Osteoblast (primary cell): ENCODE measurements around the gene APBB1IP. TPM values are rescaled to one million over a fixed set of nuclear protein-coding genes. Genes with fewer than 3 reads are reported as not detected.

Source experiments
- DNase-seq: peaks from one replicate; pipeline ENCODE4 v3.0.0; 2011; ENCODE audit warnings: low spot score, mixed read lengths; ENCODE audit not compliant: insufficient read length; ENCODE audit errors: missing footprints
- H2AFZ ChIP-seq: 2 replicates; pipeline ENCODE4 v1.6.0; 2011; ENCODE audit warnings: mild to moderate bottlenecking, low read length
- H3K27ac ChIP-seq: 2 replicates; pipeline ENCODE4 v1.5.1; 2011; ENCODE audit warnings: mild to moderate bottlenecking, low read depth, low read length, moderate library complexity
- H3K27me3 ChIP-seq: 2 replicates; pipeline ENCODE4 v1.6.0; 2012; ENCODE audit warnings: mild to moderate bottlenecking, control low read depth, inconsistent platforms, low read length, moderate library complexity; ENCODE audit not compliant: insufficient read depth
- H3K36me3 ChIP-seq: 2 replicates; pipeline ENCODE4 v1.5.1; 2011; ENCODE audit warnings: mild to moderate bottlenecking, low read length, control low read depth, moderate library complexity; ENCODE audit not compliant: insufficient read depth
- H3K4me1 ChIP-seq: 2 replicates; pipeline ENCODE4 v1.5.1; 2011; ENCODE audit warnings: mild to moderate bottlenecking, low read length, control low read depth, moderate library complexity; ENCODE audit not compliant: insufficient read depth
- H3K4me2 ChIP-seq: 2 replicates; pipeline ENCODE4 v1.6.0; 2011; ENCODE audit warnings: mild to moderate bottlenecking, low read length; ENCODE audit not compliant: insufficient read depth
- H3K4me3 ChIP-seq: fragments of 200-600 bp; sonication (generic); 3 replicates; pipeline ENCODE4 v1.5.1; 2012; ENCODE audit warnings: mild to moderate bottlenecking, low read length, inconsistent platforms; ENCODE audit not compliant: insufficient read depth
- H3K79me2 ChIP-seq: 2 replicates; pipeline ENCODE4 v1.6.0; 2012; ENCODE audit warnings: mild to moderate bottlenecking, low read length, control low read depth, inconsistent platforms; ENCODE audit not compliant: insufficient read depth
- H3K9me3 ChIP-seq: 2 replicates; pipeline ENCODE4 v1.5.1; 2011; ENCODE audit warnings: low read depth, low read length, control low read depth
- H4K20me1 ChIP-seq: 2 replicates; pipeline ENCODE4 v1.6.0; 2012; ENCODE audit warnings: mild to moderate bottlenecking, low read length, control low read depth; ENCODE audit not compliant: insufficient read depth
- total RNA-seq: library from RNA; depleted of rRNA; stranded (reverse); fragments of >200 nt; gene quantifications from 2 replicates; pipeline ENCODE4 v1.2.3, GENCODE V29; 2012
- TF ChIP-seq, protein P1 (sequence below): IDR thresholded peaks from 2 replicates; pipeline ENCODE4 v1.5.1; 2011; ENCODE audit warnings: mild to moderate bottlenecking, low read depth, low read length, moderate library complexity; ENCODE audit errors: extremely low read depth

APBB1IP gene
- total RNA-seq, 1 donor: 14.8 TPM

DNA sequence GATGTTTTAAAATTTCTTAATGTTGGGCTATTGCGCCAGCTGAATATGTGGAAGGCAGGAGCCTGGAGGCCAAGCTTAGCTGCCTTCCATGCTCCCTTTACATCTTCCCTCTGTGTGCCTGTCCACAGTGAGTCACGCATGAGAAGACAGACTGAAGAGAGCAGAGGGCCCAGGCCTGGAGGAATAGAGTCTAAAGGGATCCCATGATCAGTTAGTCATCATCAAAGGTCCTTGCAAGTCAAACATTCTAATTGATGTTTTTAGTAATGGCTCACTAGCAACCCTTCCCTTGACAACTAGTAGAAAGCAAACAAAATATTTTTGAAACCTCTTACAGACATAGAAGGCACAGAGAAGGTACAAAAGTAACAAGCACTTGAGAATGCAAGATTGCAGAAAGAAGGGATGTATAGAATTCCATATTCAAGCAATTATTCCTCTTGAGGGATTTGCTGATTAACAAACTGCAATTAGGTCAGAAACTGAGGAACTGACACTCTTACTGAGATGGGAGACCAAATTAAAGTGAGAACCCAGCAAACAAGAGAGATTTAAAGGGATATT lies 30.7 kb upstream of the APBB1IP start:
- Histone ChIP-seq H4K20me1 (no peaks in the 10 kb centered on the region), H2AFZ (no peak overlapping the region), H3K27ac (peak overlapping the region; percentile 34), H3K79me2 (no peaks in the 10 kb centered on the region), H3K27me3 (no peaks in the 10 kb centered on the region), H3K4me2 (no peak overlapping the region), H3K4me1 (no peaks in the 10 kb centered on the region), H3K9me3 (no peaks in the 10 kb centered on the region), H3K36me3 (no peaks in the 10 kb centered on the region), H3K4me3 (no peak overlapping the region)
- peak; percentile 72 for DNase-seq
- TF ChIP-seq, protein P1, sequence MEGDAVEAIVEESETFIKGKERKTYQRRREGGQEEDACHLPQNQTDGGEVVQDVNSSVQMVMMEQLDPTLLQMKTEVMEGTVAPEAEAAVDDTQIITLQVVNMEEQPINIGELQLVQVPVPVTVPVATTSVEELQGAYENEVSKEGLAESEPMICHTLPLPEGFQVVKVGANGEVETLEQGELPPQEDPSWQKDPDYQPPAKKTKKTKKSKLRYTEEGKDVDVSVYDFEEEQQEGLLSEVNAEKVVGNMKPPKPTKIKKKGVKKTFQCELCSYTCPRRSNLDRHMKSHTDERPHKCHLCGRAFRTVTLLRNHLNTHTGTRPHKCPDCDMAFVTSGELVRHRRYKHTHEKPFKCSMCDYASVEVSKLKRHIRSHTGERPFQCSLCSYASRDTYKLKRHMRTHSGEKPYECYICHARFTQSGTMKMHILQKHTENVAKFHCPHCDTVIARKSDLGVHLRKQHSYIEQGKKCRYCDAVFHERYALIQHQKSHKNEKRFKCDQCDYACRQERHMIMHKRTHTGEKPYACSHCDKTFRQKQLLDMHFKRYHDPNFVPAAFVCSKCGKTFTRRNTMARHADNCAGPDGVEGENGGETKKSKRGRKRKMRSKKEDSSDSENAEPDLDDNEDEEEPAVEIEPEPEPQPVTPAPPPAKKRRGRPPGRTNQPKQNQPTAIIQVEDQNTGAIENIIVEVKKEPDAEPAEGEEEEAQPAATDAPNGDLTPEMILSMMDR: no peak

DNA sequence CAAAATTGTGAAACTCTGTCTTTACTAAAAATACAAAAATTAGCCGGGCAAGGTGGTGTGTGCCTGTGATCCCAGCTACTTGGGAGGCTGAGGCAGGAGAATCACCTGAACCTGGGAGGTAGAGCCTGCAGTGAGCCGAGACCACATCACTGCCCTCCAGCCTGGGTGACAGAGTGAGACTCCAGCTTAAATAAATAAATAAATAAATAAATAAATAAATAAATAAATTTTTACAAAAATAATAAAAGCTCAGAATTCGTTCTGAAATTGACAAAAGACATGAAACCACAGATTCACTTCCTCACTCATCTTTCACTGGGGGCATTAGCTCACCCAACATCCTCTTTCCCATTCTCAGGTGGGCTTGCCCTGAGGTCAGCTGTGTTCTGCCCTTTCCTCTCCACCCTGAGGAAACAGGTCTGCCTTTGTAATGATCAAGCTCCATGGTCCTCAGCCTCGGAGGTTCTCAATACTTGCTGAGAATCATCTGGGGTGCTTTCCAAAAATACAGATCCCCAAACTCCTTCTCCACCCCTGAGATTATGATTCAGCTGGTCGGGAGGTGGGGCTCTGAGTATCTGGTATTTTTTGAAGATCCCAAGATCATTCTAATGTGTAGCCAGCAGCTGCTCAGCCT lies 29.2 kb upstream of the APBB1IP start:
- Histone ChIP-seq H3K79me2 (no peaks in the 10 kb centered on the region), H3K9me3 (no peaks in the 10 kb centered on the region), H3K27ac (no peak overlapping the region), H3K4me3 (no peak overlapping the region), H3K27me3 (no peaks in the 10 kb centered on the region), H3K4me2 (no peak overlapping the region), H4K20me1 (no peaks in the 10 kb centered on the region), H3K4me1 (no peaks in the 10 kb centered on the region), H2AFZ (no peak overlapping the region), H3K36me3 (no peaks in the 10 kb centered on the region)
- no peak for DNase-seq
- TF ChIP-seq, protein P1: no peak

DNA sequence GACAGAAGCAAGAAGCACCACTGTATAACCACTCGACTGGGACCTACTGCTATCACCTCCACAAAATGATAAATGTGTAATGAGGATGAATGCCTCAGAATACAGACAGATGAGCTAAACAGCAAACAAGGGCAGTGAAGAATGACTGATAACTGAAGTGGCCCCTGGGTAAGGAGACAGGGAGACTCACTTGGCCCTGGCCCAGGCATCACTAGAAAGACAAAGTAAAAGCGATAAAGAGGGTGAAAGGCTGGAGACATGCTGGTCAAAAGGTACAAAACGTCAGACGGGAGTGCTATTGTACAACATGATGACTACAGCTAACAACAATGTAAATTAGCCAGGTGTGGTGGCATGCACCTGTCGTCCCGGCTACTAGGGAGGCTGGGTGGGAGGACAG lies 27.8 kb upstream of the APBB1IP start:
- no peaks in the 10 kb centered on the region for H3K79me2 ChIP-seq
- no peaks in the 10 kb centered on the region for H4K20me1 ChIP-seq
- DNase-seq: no peak
- H3K4me3 ChIP-seq: no peak overlapping the region
- no peaks in the 10 kb centered on the region for H3K9me3 ChIP-seq
- no peak overlapping the region for H3K4me2 ChIP-seq
- H3K36me3 ChIP-seq: no peaks in the 10 kb centered on the region
- TF ChIP-seq, protein P1: no peak
- no peaks in the 10 kb centered on the region for H3K27me3 ChIP-seq
- no peaks in the 10 kb centered on the region for H3K4me1 ChIP-seq
- no peak overlapping the region for H2AFZ ChIP-seq
- no peak overlapping the region for H3K27ac ChIP-seq

DNA sequence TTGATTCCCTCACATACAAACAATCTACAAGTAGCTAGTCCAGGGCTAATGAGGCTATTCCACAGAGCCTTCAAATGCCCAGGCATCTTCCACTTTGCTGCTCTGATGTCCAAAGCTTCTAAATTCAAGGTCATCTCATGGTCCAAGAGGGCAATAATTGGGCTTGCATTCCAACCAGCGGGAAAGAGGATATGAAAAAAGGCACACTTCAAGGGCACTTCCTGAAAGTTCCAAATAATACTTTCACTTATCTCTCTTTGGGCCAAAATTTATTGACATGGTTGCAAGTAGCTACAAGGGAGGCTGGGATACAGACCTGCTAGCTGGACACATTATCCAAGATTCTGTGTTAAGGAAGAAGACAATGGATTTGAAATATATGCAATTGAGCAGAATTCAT lies 25.2 kb upstream of the APBB1IP start:
- Histone ChIP-seq H3K4me2 (no peak overlapping the region), H3K27ac (no peak overlapping the region), H3K36me3 (no peaks in the 10 kb centered on the region), H3K4me1 (no peaks in the 10 kb centered on the region), H3K27me3 (no peaks in the 10 kb centered on the region), H4K20me1 (no peaks in the 10 kb centered on the region), H3K4me3 (no peak overlapping the region), H2AFZ (no peak overlapping the region), H3K9me3 (no peaks in the 10 kb centered on the region), H3K79me2 (no peaks in the 10 kb centered on the region)
- TF ChIP-seq, protein P1: no peak
- DNase-seq: no peak
